CD4-positive, alpha-beta memory T cell (primary cell): ENCODE measurements around the gene AKT1S1. TPM values are rescaled to one million over a fixed set of nuclear protein-coding genes. Genes with fewer than 3 reads are reported as not detected.

Experiments used
- CTCF ChIA-PET: fragments of 350-600 bp; sonication (Branson Sonifier 250); formaldehyde crosslinking; loops from one replicate; lab custom pipeline; 2021; ENCODE audit warnings: inconsistent platforms; ENCODE audit not compliant: partially characterized antibody; lab: Charles Lee
- POLR2A ChIA-PET: fragments of 350-600 bp; sonication (Branson Sonifier 250); formaldehyde crosslinking; loops from one replicate; lab custom pipeline; 2021; ENCODE audit not compliant: partially characterized antibody; lab: Charles Lee
- DNase-seq, 5 donors: peaks; one replicate each; pipeline versions ENCODE4 v3.0.0 to v3.0.0-alpha.2; 2020 to 2022; ENCODE audit warnings: mixed read lengths in 1 of 5
- H3K27ac ChIP-seq: one replicate; pipeline ENCODE4 v1.7.0; 2013; ENCODE audit warnings: low read depth, low read length
- H3K27me3 ChIP-seq: 2 replicates; pipeline ENCODE4 v1.7.0; 2013; ENCODE audit warnings: mild to moderate bottlenecking, low read length, moderate library complexity; ENCODE audit not compliant: insufficient read depth
- H3K36me3 ChIP-seq: 2 replicates; pipeline ENCODE4 v1.7.0; 2013; ENCODE audit warnings: mild to moderate bottlenecking, low read length, moderate library complexity; ENCODE audit not compliant: insufficient read depth
- H3K4me1 ChIP-seq: 2 replicates; pipeline ENCODE4 v1.7.0; 2013; ENCODE audit warnings: mild to moderate bottlenecking, low read length, moderate library complexity; ENCODE audit not compliant: insufficient read depth
- H3K4me3 ChIP-seq, 2 donors: one replicate each; pipeline ENCODE4 v1.7.0; 2013; ENCODE audit warnings: low read length in 2 of 2, mild to moderate bottlenecking in 1 of 2
- H3K9me3 ChIP-seq, 2 donors: one replicate each; pipeline ENCODE4 v1.7.0; 2013; ENCODE audit warnings: low read length in 2 of 2, control low read depth in 1 of 2; ENCODE audit not compliant: control insufficient read depth in 1 of 2
- H3K27ac Mint-ChIP-seq, 7 donors: one replicate each; pipeline ENCODE4 v1.8.0; 2020 to 2021; ENCODE audit warnings: mixed read lengths in 7 of 7, mild to moderate bottlenecking in 6 of 7, inconsistent platforms in 3 of 7, moderate library complexity in 3 of 7
- H3K27me3 Mint-ChIP-seq, 2 donors: one replicate each; pipeline ENCODE4 v1.8.0; 2020 to 2021; ENCODE audit warnings: mixed read lengths in 2 of 2
- H3K36me3 Mint-ChIP-seq, 2 donors: one replicate each; pipeline ENCODE4 v1.8.0; 2020 to 2021; ENCODE audit warnings: mixed read lengths in 2 of 2, inconsistent platforms in 1 of 2, mild to moderate bottlenecking in 1 of 2
- H3K4me1 Mint-ChIP-seq, 4 donors: one replicate each; pipeline ENCODE4 v1.8.0; 2020 to 2021; ENCODE audit warnings: mixed read lengths in 4 of 4, mild to moderate bottlenecking in 1 of 4
- H3K4me3 Mint-ChIP-seq, 8 donors: one replicate each; pipeline ENCODE4 v1.8.0; 2020 to 2021; ENCODE audit warnings: mixed read lengths in 8 of 8, mild to moderate bottlenecking in 7 of 8, moderate library complexity in 6 of 8, inconsistent platforms in 3 of 8
- H3K9me3 Mint-ChIP-seq, 8 donors: one replicate each; pipeline ENCODE4 v1.8.0; 2020 to 2021; ENCODE audit warnings: mixed read lengths in 8 of 8, mild to moderate bottlenecking in 5 of 8, inconsistent platforms in 3 of 8, moderate library complexity in 1 of 8
- intact Hi-C: fragments of 100-400 bp; cut with micrococcal nuclease; formaldehyde crosslinking; loops from one replicate; pipeline ENCODE4 v1.15.1; 2023
- polyA plus RNA-seq, 2 donors: library from polyadenylated mRNA; unstranded; fragments of 300-500 nt; fragmentation: Illumina TruSeq; gene quantifications; one replicate each; pipeline ENCODE4 v1.2.3, GENCODE V29; 2021
- total RNA-seq, 2 experiments: library from RNA; stranded (reverse); gene quantifications; one replicate each; pipeline ENCODE4 v1.2.3, GENCODE V29; 2021

Gene AKT1S1
- total and polyA plus RNA-seq, 4 experiments from 2014 or later, result 2.5 to 20.2 (median 12.2) TPM

- intact Hi-C loops, result no loop called here
- Histone ChIP-seq H3K4me1 (peaks cover 28% of the 10 kb centered on the region), H3K36me3 (no peaks in the 10 kb centered on the region), H3K27ac (no peak overlapping the region), H3K4me3 (no peak overlapping the region), H3K9me3 (no peaks in the 10 kb centered on the region), H3K27me3 (no peaks in the 10 kb centered on the region)
- CTCF ChIA-PET, result interaction anchor here (0.6 kb wide), 1 partner anchor 40 kb away, joined by 3 read pairs; no protein-coding TSS in a partner anchor
- POLR2A ChIA-PET, result interaction anchor here (1.2 to 12.2 kb wide), 3 partner anchors 12 to 42 kb away, joined by 3 to 173 read pairs (median 53); partner anchors contain the start of genes AKT1S1, FUZ, PNKP and TBC1D17
- no peak for DNase-seq
- no peaks in the 10 kb centered on the region for H3K27me3 Mint-ChIP-seq
- peaks cover 0 to 24% of the 10 kb centered on the region in 2 donors for H3K36me3 Mint-ChIP-seq
- H3K27ac Mint-ChIP-seq, result peak overlapping the region in 1 of 7 donors; percentile 37
- H3K4me1 Mint-ChIP-seq, result peaks cover 18 to 32% (median 24%) of the 10 kb centered on the region in 4 donors
- no peak overlapping the region for H3K4me3 Mint-ChIP-seq
- peaks cover 0 to 1% (median 0%) of the 10 kb centered on the region in 8 donors for H3K9me3 Mint-ChIP-seq
Measured at GRCh38 chr19:49854378-49855263, 22.5 kb downstream of the AKT1S1 start.

- peaks cover 20 to 34% (median 28%) of the 10 kb centered on the region in 4 donors for H3K4me1 Mint-ChIP-seq
- intact Hi-C loops, result no loop called here
- no peaks in the 10 kb centered on the region for H3K27me3 ChIP-seq
- H3K9me3 Mint-ChIP-seq, result peaks cover 0 to 4% (median 0%) of the 10 kb centered on the region in 8 donors
- DNase-seq, result no peak
- H3K27me3 Mint-ChIP-seq, result no peaks in the 10 kb centered on the region
- no peaks in the 10 kb centered on the region for H3K9me3 ChIP-seq
- no peak overlapping the region for H3K27ac ChIP-seq
- CTCF ChIA-PET, result interaction anchor here (0.6 kb wide), 1 partner anchor 39 kb away, joined by 3 read pairs; no protein-coding TSS in a partner anchor
- H3K36me3 Mint-ChIP-seq, result peaks cover 0 to 21% of the 10 kb centered on the region in 2 donors
- H3K4me3 ChIP-seq, result no peak overlapping the region
- peak overlapping the region in 6 of 8 donors; percentile 33 to 73 (median 65) for H3K4me3 Mint-ChIP-seq
- H3K36me3 ChIP-seq, result no peaks in the 10 kb centered on the region
- peaks cover 30% of the 10 kb centered on the region for H3K4me1 ChIP-seq
- peak overlapping the region in 4 of 7 donors; percentile 53 to 88 (median 65) for H3K27ac Mint-ChIP-seq
- POLR2A ChIA-PET, result interaction anchor here (1.2 to 12.2 kb wide), 3 partner anchors 13 to 41 kb away, joined by 3 to 173 read pairs (median 53); partner anchors contain the start of genes AKT1S1, FUZ, PNKP and TBC1D17
Measured at GRCh38 chr19:49853852-49854377, 23.2 kb downstream of the AKT1S1 start.

- CTCF ChIA-PET, result interaction anchor here (0.7 kb wide), 1 partner anchor 135 kb away, joined by 6 read pairs; no protein-coding TSS in a partner anchor
- intact Hi-C loops, result no loop called here
- peak overlapping the region; percentile 85 to 92 (median 88) for H3K4me3 Mint-ChIP-seq
Measured at GRCh38 chr19:49852631-49853126, 24.5 kb downstream of the AKT1S1 start.

GRCh38 chr19:49851456-49852259, 25.5 kb downstream of the AKT1S1 start:
- POLR2A ChIA-PET, result interaction anchor here (0.7 to 12.2 kb wide), 13 partner anchors 9 to 271 kb away, joined by 3 to 173 read pairs (median 10); partner anchors contain the start of genes AKT1S1, ATF5, FUZ and MED25

More at GRCh38 chr19:49852631-49853126, 24.5 kb downstream of the AKT1S1 start:
- Mint-ChIP-seq H3K27ac (peak overlapping the region; percentile 85 to 93 (median 88)), H3K9me3 (peaks cover 0 to 5% (median 0%) of the 10 kb centered on the region in 8 donors), H3K27me3 (no peaks in the 10 kb centered on the region), H3K4me1 (peaks cover 29 to 44% (median 38%) of the 10 kb centered on the region in 4 donors), H3K36me3 (peaks cover 0 to 19% of the 10 kb centered on the region in 2 donors)
- peak overlapping the region in 1 of 2 donors; percentile 34 for H3K4me3 ChIP-seq
- H3K9me3 ChIP-seq, result no peaks in the 10 kb centered on the region
- H3K4me1 ChIP-seq, result peaks cover 42% of the 10 kb centered on the region
- H3K27me3 ChIP-seq, result no peaks in the 10 kb centered on the region
- H3K36me3 ChIP-seq, result no peaks in the 10 kb centered on the region
- H3K27ac ChIP-seq, result no peak overlapping the region
- no peak for DNase-seq
- POLR2A ChIA-PET, result interaction anchor here (3.0 to 12.2 kb wide), 4 partner anchors 14 to 40 kb away, joined by 46 to 173 read pairs (median 56); partner anchors contain the start of genes AKT1S1, FUZ, MED25 and PNKP

GRCh38 chr19:49850487-49851342, 26.4 kb downstream of the AKT1S1 start, which contains the start of gene PTOV1:
Gene PTOV1 (plus strand): TSS chr19:49851159.
- Mint-ChIP-seq H3K4me3 (peak within 1 kb of the TSS; percentile 90 to 97 (median 93)), H3K27me3 (no peaks in the 10 kb centered on the region), H3K4me1 (peaks cover 29 to 49% (median 39%) of the 10 kb centered on the region in 4 donors), H3K27ac (peak within 1 kb of the TSS; percentile 92 to 98 (median 97)), H3K9me3 (peaks cover 0 to 5% (median 0%) of the 10 kb centered on the region in 8 donors), H3K36me3 (peaks cover 0 to 17% of the 10 kb centered on the region in 2 donors)
- peak; percentile 84 to 90 (median 87) for DNase-seq
- Histone ChIP-seq H3K36me3 (no peaks in the 10 kb centered on the region), H3K4me1 (peaks cover 42% of the 10 kb centered on the region), H3K27me3 (no peaks in the 10 kb centered on the region), H3K27ac (peak within 1 kb of the TSS; percentile 98), H3K9me3 (no peaks in the 10 kb centered on the region), H3K4me3 (peak within 1 kb of the TSS; percentile 54 to 88)
- POLR2A ChIA-PET, result interaction anchor here (0.6 to 12.2 kb wide), 29 partner anchors 8 to 1487 kb away, joined by 3 to 173 read pairs (median 4); partner anchors contain the start of genes AKT1S1, AP2A1, ATF5 and CA11
- intact Hi-C loops, result loop anchor here (1.0 to 2.0 kb wide), 6 partner anchors 17 to 78 kb away; partner anchors contain the start of genes AKT1S1, ATF5, FUZ and MED25
- CTCF ChIA-PET, result interaction anchor here (1.0 to 1.2 kb wide), 3 partner anchors 17 to 40 kb away, joined by 3 to 4 read pairs (median 3); partner anchors contain the start of gene PNKP

More at GRCh38 chr19:49851456-49852259, 25.5 kb downstream of the AKT1S1 start:
- Histone ChIP-seq H3K4me1 (peaks cover 42% of the 10 kb centered on the region), H3K9me3 (no peaks in the 10 kb centered on the region), H3K4me3 (peak overlapping the region; percentile 38 to 88), H3K27ac (peak overlapping the region; percentile 98), H3K36me3 (no peaks in the 10 kb centered on the region), H3K27me3 (no peaks in the 10 kb centered on the region)
- H3K4me1 Mint-ChIP-seq, result peaks cover 29 to 49% (median 39%) of the 10 kb centered on the region in 4 donors
- H3K4me3 Mint-ChIP-seq, result peak overlapping the region; percentile 85 to 92 (median 88)
- DNase-seq, result peak in 2 of 5 donors; percentile 26 to 44
- peak overlapping the region; percentile 85 to 93 (median 88) for H3K27ac Mint-ChIP-seq
- peaks cover 0 to 19% of the 10 kb centered on the region in 2 donors for H3K36me3 Mint-ChIP-seq
- peaks cover 0 to 5% (median 0%) of the 10 kb centered on the region in 8 donors for H3K9me3 Mint-ChIP-seq
- CTCF ChIA-PET, result no interaction called here
- intact Hi-C loops, result loop anchor here (1.0 to 2.0 kb wide), 2 partner anchors 39 to 77 kb away; partner anchors contain the start of genes ATF5 and NUP62
- H3K27me3 Mint-ChIP-seq, result no peaks in the 10 kb centered on the region
